Activated CD4-positive, alpha-beta T cell treated with anti-CD3 and anti-CD28 coated beads, Interleukin-2, amount 10 ng/mL, durations not matched to agents 24 days and 14 days (primary cell): ENCODE data around the gene CISTR. TPM values are rescaled to one million over a fixed set of nuclear protein-coding genes. Genes with fewer than 3 reads are reported as not detected.

ENCODE experiments used
- DNase-seq: peaks from one replicate; pipeline ENCODE4 v3.0.0; 2022
- H3K27ac Mint-ChIP-seq: one replicate; pipeline ENCODE4 v1.8.0; 2022; ENCODE audit warnings: mild to moderate bottlenecking, mixed read lengths
- H3K27me3 Mint-ChIP-seq: one replicate; pipeline ENCODE4 v1.8.0; 2022; ENCODE audit warnings: mixed read lengths
- H3K36me3 Mint-ChIP-seq: one replicate; pipeline ENCODE4 v1.8.0; 2022; ENCODE audit warnings: low read depth, mild to moderate bottlenecking, mixed read lengths
- H3K4me1 Mint-ChIP-seq: one replicate; pipeline ENCODE4 v1.8.0; 2021; ENCODE audit warnings: mixed read lengths
- H3K4me3 Mint-ChIP-seq: one replicate; pipeline ENCODE4 v1.8.0; 2022; ENCODE audit warnings: mild to moderate bottlenecking, moderate library complexity, mixed read lengths
- H3K9me3 Mint-ChIP-seq: one replicate; pipeline ENCODE4 v1.8.0; 2021; ENCODE audit warnings: mixed read lengths
- intact Hi-C: fragments of 100-400 bp; cut with micrococcal nuclease; formaldehyde crosslinking; loops from one replicate; pipeline ENCODE4 v1.15.1; 2023
- total RNA-seq: library from RNA; stranded (reverse); gene quantifications from 2 replicates; pipeline ENCODE4 v1.2.3, GENCODE V29; 2022

CISTR gene
- total RNA-seq, 1 donor from 2014 or later, result not detected

DNA sequence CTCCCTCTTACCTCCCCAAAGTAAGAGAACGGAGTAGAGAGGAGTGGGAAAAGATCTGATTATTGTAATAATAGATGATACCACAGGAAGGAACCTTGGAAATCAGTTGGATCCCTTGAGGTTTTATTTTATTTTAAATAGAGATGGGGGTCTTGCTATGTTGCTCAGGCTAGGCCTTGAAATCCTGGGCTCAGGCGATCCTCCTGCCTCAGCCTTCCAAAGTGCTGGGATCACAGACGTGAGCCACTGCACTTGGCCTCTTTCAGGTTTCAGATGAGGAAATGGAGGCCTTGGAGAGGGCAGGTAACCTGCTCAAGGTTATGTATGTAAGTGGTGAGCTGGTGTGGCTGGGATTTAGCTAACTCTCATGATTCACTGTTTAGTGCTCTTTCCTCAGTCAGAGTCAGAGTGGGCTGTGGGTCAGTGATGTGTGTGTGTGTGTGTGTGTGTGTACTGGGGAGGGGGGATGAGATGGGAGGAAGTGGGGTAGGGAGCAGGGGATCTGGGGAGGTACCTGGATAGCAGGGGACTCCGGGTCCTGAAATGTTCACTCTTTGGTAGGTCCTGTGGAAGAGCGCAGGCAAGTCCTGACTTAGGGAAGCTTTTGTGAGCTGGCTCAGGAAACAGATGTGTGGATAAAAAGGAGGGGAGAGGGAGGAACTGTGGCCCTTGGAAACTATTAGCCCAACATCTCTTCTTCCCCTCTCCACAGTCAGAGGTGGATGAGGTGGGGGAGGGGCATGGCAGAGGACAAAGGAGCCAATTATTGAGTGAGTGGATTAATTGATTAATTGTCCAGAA, 4.7 kb upstream of the CISTR start:
- intact Hi-C loops, result loop anchor here (1.0 to 5.0 kb wide), 2 partner anchors 10 to 129 kb away; partner anchors contain the start of gene ATF7
- peaks cover 33% of the 10 kb centered on the region for H3K4me1 Mint-ChIP-seq
- no peak for DNase-seq
- H3K36me3 Mint-ChIP-seq, result no peaks in the 10 kb centered on the region
- H3K27ac Mint-ChIP-seq, result peak overlapping the region; percentile 68
- H3K27me3 Mint-ChIP-seq, result peaks cover 36% of the 10 kb centered on the region
- no peaks in the 10 kb centered on the region for H3K9me3 Mint-ChIP-seq
- H3K4me3 Mint-ChIP-seq, result peak overlapping the region; percentile 12

- Mint-ChIP-seq H3K27me3 (peaks cover 32% of the 10 kb centered on the region), H3K4me3 (peak overlapping the region; percentile 11), H3K36me3 (no peaks in the 10 kb centered on the region), H3K4me1 (peaks cover 33% of the 10 kb centered on the region), H3K27ac (no peak overlapping the region), H3K9me3 (no peaks in the 10 kb centered on the region)
- no peak for DNase-seq
- intact Hi-C loops, result loop anchor here (5.0 kb wide), 1 partner anchor 129 kb away; the partner anchor contains the start of gene ATF7
Observed at GRCh38 chr12:53755893-53756292, 4.1 kb upstream of the CISTR start.

GRCh38 chr12:53755451-53755891, 3.7 kb upstream of the CISTR start:
- Mint-ChIP-seq H3K4me3 (no peak overlapping the region), H3K4me1 (peaks cover 33% of the 10 kb centered on the region), H3K36me3 (no peaks in the 10 kb centered on the region), H3K9me3 (no peaks in the 10 kb centered on the region), H3K27me3 (peaks cover 29% of the 10 kb centered on the region), H3K27ac (no peak overlapping the region)
- no peak for DNase-seq
- intact Hi-C loops, result loop anchor here (5.0 kb wide), 1 partner anchor 128 kb away; the partner anchor contains the start of gene ATF7

DNA sequence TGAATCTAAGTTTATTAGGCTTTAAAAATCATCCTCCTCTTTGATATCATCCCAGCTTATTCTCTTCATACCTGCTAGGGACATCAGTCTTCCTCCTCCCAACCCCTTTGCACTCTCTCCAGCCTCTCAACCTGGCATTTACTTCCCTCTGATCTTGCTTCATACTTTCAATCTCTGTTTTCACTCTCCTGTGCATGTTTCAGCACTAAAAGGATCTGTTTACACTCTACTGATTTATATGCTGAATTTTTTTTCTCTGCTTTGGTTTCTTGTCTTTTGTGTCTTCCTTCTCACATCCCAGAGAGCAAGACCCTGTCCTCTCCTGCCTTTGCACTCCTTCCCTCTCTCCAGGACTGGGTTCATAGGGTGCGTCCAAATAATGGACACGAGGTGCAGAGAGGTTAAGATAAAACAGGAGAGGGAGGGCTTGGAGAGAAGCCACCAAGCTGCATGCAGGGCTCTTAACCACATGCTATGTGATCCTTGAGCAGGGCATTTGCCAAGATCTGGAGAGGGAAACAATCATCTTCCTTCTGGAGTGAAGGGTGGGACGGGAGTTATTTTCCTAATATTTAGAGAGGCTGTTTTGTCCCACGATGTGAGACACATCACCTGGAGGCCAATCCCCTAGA, 3.0 kb upstream of the CISTR start:
- H3K27me3 Mint-ChIP-seq, result peaks cover 24% of the 10 kb centered on the region
- intact Hi-C loops, result loop anchor here (5.0 kb wide), 1 partner anchor 127 kb away; the partner anchor contains the start of gene ATF7

GRCh38 chr12:53754188-53754585, 2.4 kb upstream of the CISTR start:
- no peaks in the 10 kb centered on the region for H3K36me3 Mint-ChIP-seq
- peaks cover 33% of the 10 kb centered on the region for H3K4me1 Mint-ChIP-seq
- no peak overlapping the region for H3K4me3 Mint-ChIP-seq
- H3K9me3 Mint-ChIP-seq, result no peaks in the 10 kb centered on the region
- H3K27ac Mint-ChIP-seq, result no peak overlapping the region
- DNase-seq, result no peak
- peaks cover 19% of the 10 kb centered on the region for H3K27me3 Mint-ChIP-seq
- intact Hi-C loops, result no loop called here

More for the DNA sequence above, 3.0 kb upstream of the CISTR start:
- H3K9me3 Mint-ChIP-seq, result no peaks in the 10 kb centered on the region
- H3K27ac Mint-ChIP-seq, result no peak overlapping the region
- no peaks in the 10 kb centered on the region for H3K36me3 Mint-ChIP-seq
- DNase-seq, result no peak
- H3K4me1 Mint-ChIP-seq, result peaks cover 33% of the 10 kb centered on the region
- no peak overlapping the region for H3K4me3 Mint-ChIP-seq

DNA sequence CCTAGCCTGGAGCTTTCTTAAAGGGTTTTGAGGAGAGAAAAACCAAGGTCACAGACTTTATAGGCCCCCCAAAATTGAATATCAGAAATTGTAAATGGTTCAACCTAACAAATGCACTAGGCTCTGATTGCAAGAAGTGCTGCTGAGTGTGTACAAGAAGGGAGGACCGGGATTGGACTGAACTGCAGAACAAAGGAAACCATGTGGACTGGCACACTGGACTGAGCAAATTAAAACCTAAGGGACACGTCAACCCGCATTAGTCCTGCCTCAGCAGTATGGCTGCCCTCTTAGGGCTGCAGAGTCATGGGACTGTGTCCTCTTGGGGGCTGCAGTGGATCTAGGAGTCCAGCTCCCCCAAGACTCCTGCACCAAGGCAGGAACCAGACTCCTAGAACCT, 842 bp upstream of the CISTR start:
- DNase-seq, result no peak
- H3K27me3 Mint-ChIP-seq, result peaks cover 5% of the 10 kb centered on the region
- H3K9me3 Mint-ChIP-seq, result no peaks in the 10 kb centered on the region
- intact Hi-C loops, result no loop called here
- peaks cover 25% of the 10 kb centered on the region for H3K4me1 Mint-ChIP-seq
- no peak overlapping the region for H3K4me3 Mint-ChIP-seq
- no peak overlapping the region for H3K27ac Mint-ChIP-seq
- H3K36me3 Mint-ChIP-seq, result no peaks in the 10 kb centered on the region

DNA sequence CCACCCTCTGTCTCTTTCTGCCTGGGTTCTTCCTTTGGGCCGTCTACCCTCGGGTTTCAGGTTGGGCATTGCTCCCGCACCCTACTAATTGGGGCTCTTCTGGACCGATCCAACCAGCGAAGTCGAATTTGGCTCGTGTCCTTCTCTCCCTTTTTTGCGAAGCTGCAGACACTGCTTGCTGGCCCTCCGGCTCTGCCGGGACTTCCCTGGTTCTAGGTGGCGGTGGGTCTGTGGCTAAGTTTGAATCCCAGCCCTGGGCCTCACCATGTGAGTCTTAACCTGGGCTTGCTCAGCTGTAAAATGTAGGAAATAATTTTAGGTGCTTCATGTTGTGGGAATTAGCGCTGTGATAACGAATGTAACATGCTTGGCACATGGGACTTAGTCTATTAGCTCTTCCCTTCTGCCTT, 418 bp upstream of the CISTR start:
- no peaks in the 10 kb centered on the region for H3K9me3 Mint-ChIP-seq
- H3K27me3 Mint-ChIP-seq, result peaks cover 5% of the 10 kb centered on the region
- DNase-seq, result no peak
- intact Hi-C loops, result no loop called here
- no peaks in the 10 kb centered on the region for H3K36me3 Mint-ChIP-seq
- H3K4me1 Mint-ChIP-seq, result peaks cover 27% of the 10 kb centered on the region
- H3K4me3 Mint-ChIP-seq, result no peak overlapping the region
- H3K27ac Mint-ChIP-seq, result no peak overlapping the region

DNA sequence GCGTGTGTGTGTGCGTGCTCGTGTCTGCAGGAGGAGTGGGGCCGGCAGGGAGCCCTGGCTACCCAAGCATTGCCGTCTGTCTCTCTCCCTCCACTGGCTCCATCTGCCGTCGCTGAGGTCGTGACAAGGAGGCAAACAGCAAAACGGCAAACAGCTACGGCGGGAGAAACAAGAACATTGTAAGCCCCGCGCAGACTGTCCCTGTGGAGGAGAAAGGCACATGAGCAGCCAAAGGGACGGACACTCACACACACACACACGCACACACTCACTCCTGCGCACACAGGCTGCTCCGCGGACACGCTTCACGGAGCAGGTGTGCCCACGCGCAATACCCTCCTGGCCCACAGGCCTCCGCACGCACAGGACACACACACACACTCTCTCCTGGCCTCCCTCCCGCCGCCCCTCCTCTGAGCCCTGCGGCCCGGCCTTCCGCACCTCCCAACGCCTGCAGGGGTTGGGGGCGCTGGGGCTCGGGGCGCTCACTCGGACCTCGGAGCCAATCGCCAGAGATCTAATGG, 905 bp downstream of the CISTR start:
- Mint-ChIP-seq H3K9me3 (no peaks in the 10 kb centered on the region), H3K27ac (no peak overlapping the region), H3K4me3 (no peak overlapping the region), H3K27me3 (peaks cover 9% of the 10 kb centered on the region), H3K36me3 (no peaks in the 10 kb centered on the region), H3K4me1 (peaks cover 22% of the 10 kb centered on the region)
- intact Hi-C loops, result no loop called here
- DNase-seq, result no peak

- Mint-ChIP-seq H3K4me3 (no peak overlapping the region), H3K27ac (no peak overlapping the region), H3K27me3 (peaks cover 13% of the 10 kb centered on the region), H3K36me3 (no peaks in the 10 kb centered on the region), H3K4me1 (peaks cover 15% of the 10 kb centered on the region), H3K9me3 (no peaks in the 10 kb centered on the region)
- peak; percentile 56 for DNase-seq
- intact Hi-C loops, result loop anchor here (5.0 kb wide), 1 partner anchor 208 kb away; no protein-coding TSS in a partner anchor
Observed at GRCh38 chr12:53749986-53750811, 1.6 kb downstream of the CISTR start.

- DNase-seq, result no peak
- Mint-ChIP-seq H3K36me3 (no peaks in the 10 kb centered on the region), H3K4me1 (peaks cover 18% of the 10 kb centered on the region), H3K9me3 (no peaks in the 10 kb centered on the region), H3K27me3 (peaks cover 28% of the 10 kb centered on the region), H3K4me3 (no peak overlapping the region), H3K27ac (no peak overlapping the region)
- intact Hi-C loops, result loop anchor here (5.0 kb wide), 1 partner anchor 206 kb away; no protein-coding TSS in a partner anchor
Observed at GRCh38 chr12:53748072-53748840, 3.5 kb downstream of the CISTR start.

DNA sequence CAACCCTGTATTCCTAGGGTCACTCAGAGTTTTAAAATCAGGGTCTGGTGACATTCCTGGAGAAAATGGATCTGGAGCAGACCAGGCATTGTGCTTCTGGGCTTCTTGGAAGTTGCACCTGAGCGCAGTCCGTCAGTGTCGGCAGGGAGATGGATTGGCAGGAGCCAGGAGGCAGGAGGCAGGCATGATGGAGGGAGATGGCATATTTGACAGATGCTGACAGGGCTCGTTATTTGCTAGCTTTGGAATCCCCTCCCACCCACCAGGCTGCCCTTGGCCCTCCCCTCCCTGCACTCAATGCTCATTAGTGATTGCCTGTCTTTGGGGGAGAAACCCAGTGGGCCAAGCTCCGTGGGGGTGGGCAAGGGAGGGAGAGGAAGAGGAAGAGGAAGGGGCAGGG, 4.7 kb downstream of the CISTR start:
- Mint-ChIP-seq H3K9me3 (no peaks in the 10 kb centered on the region), H3K27me3 (peaks cover 38% of the 10 kb centered on the region), H3K4me1 (peaks cover 19% of the 10 kb centered on the region), H3K27ac (no peak overlapping the region), H3K4me3 (peak overlapping the region; percentile 9), H3K36me3 (no peaks in the 10 kb centered on the region)
- intact Hi-C loops, result loop anchor here (2.0 to 5.0 kb wide), 2 partner anchors 70 to 205 kb away; partner anchors contain the start of gene ATP5MC2
- DNase-seq, result no peak

DNA sequence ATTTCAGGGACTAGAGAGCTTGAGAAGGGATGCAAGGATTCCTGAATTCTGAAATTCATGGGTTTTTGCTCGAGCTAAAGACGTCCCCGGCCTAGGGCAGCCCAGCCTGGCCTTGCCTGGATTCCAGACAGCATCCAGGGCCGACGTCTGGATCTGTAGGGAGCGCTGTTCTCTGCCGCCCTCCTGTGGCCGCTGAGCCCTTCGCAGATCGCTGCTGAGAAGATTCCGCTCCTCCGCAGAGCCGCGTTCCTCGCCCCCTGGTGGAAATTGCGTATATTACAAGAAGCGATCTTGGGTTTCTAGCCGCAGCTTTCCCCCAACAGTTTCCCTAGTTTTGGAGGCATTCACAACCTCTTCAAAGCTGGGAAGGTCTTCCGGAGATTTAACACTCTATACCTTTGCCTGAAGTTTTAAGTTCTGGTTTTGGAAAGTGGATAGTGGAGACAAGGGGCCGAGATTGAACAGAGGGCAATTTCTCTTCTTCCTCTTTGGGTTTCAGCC, 5.1 kb downstream of the CISTR start:
- peak overlapping the region; percentile 9 for H3K4me3 Mint-ChIP-seq
- H3K27ac Mint-ChIP-seq, result no peak overlapping the region
- H3K9me3 Mint-ChIP-seq, result no peaks in the 10 kb centered on the region
- DNase-seq, result peak; percentile 96
- peaks cover 17% of the 10 kb centered on the region for H3K4me1 Mint-ChIP-seq
- peaks cover 36% of the 10 kb centered on the region for H3K27me3 Mint-ChIP-seq
- intact Hi-C loops, result loop anchor here (1.0 to 5.0 kb wide), 5 partner anchors 11 to 204 kb away; partner anchors contain the start of genes ATP5MC2 and CALCOCO1
- no peaks in the 10 kb centered on the region for H3K36me3 Mint-ChIP-seq
